HepG2 (cell line): ENCODE results near the gene SIT1. TPM values are rescaled to one million over a fixed set of nuclear protein-coding genes. Genes with fewer than 3 reads are reported as not detected.

Experiments
- ATAC-seq: fragments of 200-7000 bp; cut with Tn5 transposase; 3 replicates; pipeline ENCODE4 v1.9.1; 2020; ENCODE audit warnings: mild to moderate bottlenecking, moderate library complexity
- BruUV-seq: library from RNA; stranded (reverse); fragments of 400-500 nt; replicated peaks from 2 replicates; lab custom pipeline; 2021; lab: Mats Ljungman, UMichigan
- CTCF ChIA-PET: fragments of 300-600 bp; formaldehyde crosslinking; extraction: SDS; loops from one replicate; lab custom pipeline; 2021; ENCODE audit warnings: low total read pairs, inconsistent platforms, low intra/inter-chr PET ratio; lab: Yijun Ruan, JAX
- POLR2A ChIA-PET: fragments of 350-600 bp; sonication (Branson Sonifier 250); formaldehyde crosslinking; loops from one replicate; lab custom pipeline; 2020; ENCODE audit warnings: antibody characterized with exemption, inconsistent platforms; lab: Yijun Ruan, JAX
- DNase-seq: peaks from one replicate; pipeline ENCODE4 v3.0.0-alpha.2; 2015; ENCODE audit warnings: low spot score
- FAIRE-seq: peaks from 3 replicates; lab custom pipeline; 2011; peaks lifted over from hg19 to GRCh38; lab: Jason Lieb, UNC
- H2AFZ ChIP-seq: one replicate; pipeline ENCODE4 v1.6.1; 2011; ENCODE audit warnings: low read length, inconsistent platforms
- H3K27ac ChIP-seq: fragments of 300-600 bp; 3 replicates; pipeline ENCODE4 v1.8.0; 2011; ENCODE audit warnings: mixed run types, mild to moderate bottlenecking, mixed read lengths, low read length, inconsistent platforms; ENCODE audit not compliant: insufficient read depth; ENCODE audit errors: extremely low read length
- H3K27me3 ChIP-seq, 2 experiments: fragments of 200-600 bp in 1 of 2; 2 replicates in 1 of 2; 3 replicates in 1 of 2; pipeline versions ENCODE4 v1.6.0 to v1.8.0; 2011; ENCODE audit warnings: low read length in 2 of 2, mild to moderate bottlenecking in 2 of 2, moderate library complexity in 2 of 2, inconsistent platforms in 1 of 2; ENCODE audit not compliant: insufficient read depth in 2 of 2, control insufficient read depth in 1 of 2
- H3K36me3 ChIP-seq, 2 experiments: fragments of 200-600 bp in 1 of 2; replicated peaks in 1 of 2; 2 replicates in 1 of 2; 3 replicates in 1 of 2; pipeline versions ENCODE4 v1.5.1 to v1.8.0; 2011; ENCODE audit warnings: low read length in 2 of 2, inconsistent platforms in 1 of 2; ENCODE audit not compliant: insufficient read depth in 2 of 2, control insufficient read depth in 1 of 2
- H3K4me1 ChIP-seq: 2 replicates; pipeline ENCODE4 v1.5.1; 2012; ENCODE audit warnings: low read length, inconsistent platforms; ENCODE audit not compliant: insufficient read depth
- H3K4me2 ChIP-seq: 2 replicates; pipeline ENCODE4 v1.6.0; 2011; ENCODE audit warnings: low read depth, low read length, inconsistent platforms
- H3K4me3 ChIP-seq, 3 experiments: fragments of 200-600 bp in 1 of 3; sonication (generic), shearing (Covaris generic) in 1 of 3; replicated peaks in 1 of 3; 2 replicates each; pipeline ENCODE4 v1.5.1; 2011 to 2016; ENCODE audit warnings: low read length in 3 of 3, inconsistent platforms in 2 of 3, low read depth in 2 of 3, mild to moderate bottlenecking in 2 of 3, control low read depth in 1 of 3, mixed read lengths in 1 of 3; ENCODE audit not compliant: insufficient read depth in 1 of 3
- H3K79me2 ChIP-seq: one replicate; pipeline ENCODE4 v1.6.1; 2011; ENCODE audit warnings: low read length, inconsistent platforms; ENCODE audit not compliant: insufficient read depth
- H3K9ac ChIP-seq: 2 replicates; pipeline ENCODE4 v1.6.0; 2011; ENCODE audit warnings: mild to moderate bottlenecking, low read depth, low read length, inconsistent platforms; ENCODE audit not compliant: insufficient read depth
- H3K9me3 ChIP-seq: 2 replicates; pipeline ENCODE4 v1.5.1; 2012; ENCODE audit warnings: mild to moderate bottlenecking, low read length
- H4K20me1 ChIP-seq: 2 replicates; pipeline ENCODE4 v1.6.0; 2011; ENCODE audit warnings: inconsistent platforms, mild to moderate bottlenecking, low read length, moderate library complexity; ENCODE audit not compliant: insufficient read depth
- ARNT ChIP-seq: fragments of 450-650 bp; IDR thresholded peaks from 2 replicates; pipeline ENCODE4 v1.6.1; 2017
- BHLHE40 ChIP-seq: IDR thresholded peaks from 2 replicates; pipeline ENCODE4 v1.6.1; 2011; ENCODE audit warnings: low read length, improper control_type of control experiment
- CC2D1A ChIP-seq: sonication (generic); formaldehyde crosslinking; IDR thresholded peaks from 2 replicates; pipeline ENCODE4 v1.8.1; 2023; ENCODE audit warnings: mild to moderate bottlenecking, missing genetic modification reagents
- HNF1A ChIP-seq, 2 experiments: sonication (generic) in 1 of 2; formaldehyde crosslinking in 1 of 2; IDR thresholded peaks; 2 replicates each; pipeline versions ENCODE4 v1.4.0 to v1.6.1; 2016 to 2020; ENCODE audit warnings: borderline replicate concordance in 1 of 2, low read depth in 1 of 2, mild to moderate bottlenecking in 1 of 2, missing genetic modification reagents in 1 of 2
- NBN ChIP-seq: fragments of 450-650 bp; conservative IDR thresholded peaks from 2 replicates; pipeline ENCODE4 v1.6.1; 2017
- PHF5A ChIP-seq: IDR thresholded peaks from one replicate; pipeline ENCODE4 v1.6.1; 2018; ENCODE audit warnings: low read depth, missing genetic modification reagents; ENCODE audit not compliant: unreplicated experiment
- POGZ ChIP-seq: sonication (generic); formaldehyde crosslinking; IDR thresholded peaks from 2 replicates; pipeline ENCODE4 v1.4.0; 2020; ENCODE audit warnings: mild to moderate bottlenecking, missing genetic modification reagents
- ZNF207 ChIP-seq: fragments of 450-650 bp; IDR thresholded peaks from 2 replicates; pipeline ENCODE4 v1.6.1; 2016; ENCODE audit warnings: antibody characterized with exemption, borderline replicate concordance
- ZNF235 ChIP-seq: sonication (generic); formaldehyde crosslinking; IDR thresholded peaks from 2 replicates; pipeline ENCODE4 v1.8.1; 2023; ENCODE audit warnings: mild to moderate bottlenecking, missing genetic modification reagents, borderline replicate concordance
- ZNF317 ChIP-seq: sonication (generic); formaldehyde crosslinking; IDR thresholded peaks from 2 replicates; pipeline ENCODE4 v1.5.0; 2020; ENCODE audit warnings: mild to moderate bottlenecking, missing genetic modification reagents
- ZNF326 ChIP-seq: sonication (generic); formaldehyde crosslinking; IDR thresholded peaks from 2 replicates; pipeline ENCODE4 v1.4.0; 2020; ENCODE audit warnings: missing genetic modification reagents, borderline replicate concordance
- ZNF501 ChIP-seq: sonication (generic); formaldehyde crosslinking; IDR thresholded peaks from 2 replicates; pipeline ENCODE4 v1.5.1; 2020; ENCODE audit warnings: mild to moderate bottlenecking, moderate library complexity, missing genetic modification reagents
- WGBS: methylation state at CpG from one replicate; pipeline ENCODE4 v1.1.6; 2017; ENCODE audit warnings: low lambda C conversion rate; 5-methylcytosine and 5-hydroxymethylcytosine counted together
- in situ Hi-C: cut with HindIII; loops from 2 replicates; pipeline ENCODE4 v1.10.0; 2017; ENCODE audit warnings: low pct_unique_long_range_greater_than_20kb; ENCODE audit not compliant: extremely low pct_ligation_motif_present
- intact Hi-C: fragments of 100-400 bp; cut with micrococcal nuclease; formaldehyde crosslinking; loops from one replicate; pipeline ENCODE4 v1.10.0; 2022; ENCODE audit not compliant: unreplicated experiment
- polyA plus RNA-seq, 8 experiments: library from polyadenylated mRNA; depleted of rRNA in 3 of 8; stranded (reverse) in 7 of 8; unstranded in 1 of 8; fragments of >200 nt; fragmentation: Illumina TruSeq in 4 of 8; extraction: Trizol in 4 of 8; gene quantifications; 2 replicates each; pipeline versions ENCODE4 v1.2.1 to v1.2.3, GENCODE V29; 2011 to 2016; ENCODE audit warnings: low read depth in 4 of 8, missing spikeins in 1 of 8, mixed read lengths in 1 of 8; ENCODE audit not compliant: insufficient read depth in 1 of 8
- total RNA-seq, 5 experiments: library from RNA; depleted of rRNA; stranded (reverse); fragments of >200 nt; fragmentation: Illumina TruSeq; extraction: Trizol; gene quantifications; 2 replicates each; pipeline ENCODE4 v1.2.3, GENCODE V29; 2016; ENCODE audit warnings: low read depth in 1 of 5
- TF ChIP-seq, protein P1 (sequence below): sonication (generic); formaldehyde crosslinking; IDR thresholded peaks from 2 replicates; pipeline ENCODE4 v1.8.0; 2022; ENCODE audit warnings: mild to moderate bottlenecking, missing genetic modification reagents
- TF ChIP-seq, protein P2 (sequence below): sonication (generic); formaldehyde crosslinking; IDR thresholded peaks from 2 replicates; pipeline ENCODE4 v1.4.0; 2020; ENCODE audit warnings: mild to moderate bottlenecking, missing genetic modification reagents, borderline replicate concordance

SIT1 gene
- total and polyA plus RNA-seq, 2 of the 13 experiments (the other 11 are each of a cell fraction or from before 2014, with no cell fraction given), result 0.09 to 6.7 TPM

DNA sequence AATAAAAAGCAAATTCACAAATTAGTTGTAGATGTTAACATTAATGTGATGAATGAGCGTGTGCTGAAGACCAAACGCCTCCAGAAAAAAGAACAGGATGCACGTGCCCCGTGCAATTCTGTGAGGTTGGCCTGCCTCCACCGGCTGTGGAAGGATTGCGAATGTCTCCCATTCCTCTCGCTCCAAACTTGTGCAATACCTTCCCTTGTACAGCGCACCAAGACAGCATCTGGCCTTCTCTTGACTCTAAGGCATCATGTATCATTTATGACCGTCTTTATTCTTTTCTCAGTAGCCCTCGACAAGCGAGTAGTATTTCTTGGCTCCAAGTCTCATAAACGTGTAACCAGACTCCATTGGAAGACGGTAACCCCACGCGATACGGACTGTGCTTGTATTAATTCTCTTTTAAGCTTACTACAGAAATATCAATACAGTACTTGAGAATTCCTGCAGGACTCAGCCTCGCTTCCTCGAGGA lies 47.2 kb downstream of the SIT1 start:
- Histone ChIP-seq H2AFZ (peak overlapping the region; percentile 82), H3K79me2 (peaks cover 4% of the 10 kb centered on the region), H3K4me2 (peak overlapping the region; percentile 91), H3K27me3 (no peaks in the 10 kb centered on the region; a peak in 2 of 5 replicates), H3K9me3 (no peaks in the 10 kb centered on the region), H3K9ac (peak overlapping the region; percentile 79), H3K27ac (peak overlapping the region; percentile 72), H3K4me1 (peaks cover 47% of the 10 kb centered on the region), H4K20me1 (no peaks in the 10 kb centered on the region; the same call in 1 of the 2 replicates), H3K4me3 (peak overlapping the region; percentile 38 to 90 (median 63)), H3K36me3 (peaks cover 2 to 8% of the 10 kb centered on the region in 2 experiments; a peak in 2 of 5 replicates)
- peak; percentile 28 for DNase-seq
- 3% methylated on average over 18 of the region's 18 CpGs for WGBS
- no peak for FAIRE-seq
- BruUV-seq, result TSS peak; percentile 90
- ChIA-PET POLR2A (interaction anchor here (0.8 to 1.6 kb wide), 7 partner anchors 54 to 531 kb away, joined by 3 to 5 read pairs (median 4); partner anchors contain the start of genes ARHGEF39, CCDC107, RMRP and RUSC2), CTCF (interaction anchor here (1.2 kb wide), 1 partner anchor 43 kb away, joined by 4 read pairs; no protein-coding TSS in a partner anchor)
- ATAC-seq, result no peak
- intact Hi-C loops (loop anchor here (5.0 kb wide), 1 partner anchor 111 kb away; the partner anchor contains the start of gene RUSC2), in situ Hi-C loops (no loop called here)
- TF ChIP-seq PHF5A (CRISPR knock-in tag) (no peak), BHLHE40 (peak; percentile 79), ZNF235 (CRISPR knock-in tag) (no peak), POGZ (CRISPR knock-in tag) (no peak), CC2D1A (no peak), ZNF501 (CRISPR knock-in tag) (peak; percentile 82), ZNF207 (no peak), ZNF326 (no peak), HNF1A (IDR thresholded peaks at IDR 0.05; ENCODE audit: low read depth) (0 out of 2 replicates have a peak, but pooled peaks have one; percentile 11), HNF1A (CRISPR knock-in tag; IDR thresholded peaks at IDR 0.05; ENCODE audit: borderline replicate concordance) (no peak), ARNT (no peak), NBN (no peak), ZNF317 (peak; percentile 39; the same call in 1 of the 2 replicates)
- TF ChIP-seq, protein P1, sequence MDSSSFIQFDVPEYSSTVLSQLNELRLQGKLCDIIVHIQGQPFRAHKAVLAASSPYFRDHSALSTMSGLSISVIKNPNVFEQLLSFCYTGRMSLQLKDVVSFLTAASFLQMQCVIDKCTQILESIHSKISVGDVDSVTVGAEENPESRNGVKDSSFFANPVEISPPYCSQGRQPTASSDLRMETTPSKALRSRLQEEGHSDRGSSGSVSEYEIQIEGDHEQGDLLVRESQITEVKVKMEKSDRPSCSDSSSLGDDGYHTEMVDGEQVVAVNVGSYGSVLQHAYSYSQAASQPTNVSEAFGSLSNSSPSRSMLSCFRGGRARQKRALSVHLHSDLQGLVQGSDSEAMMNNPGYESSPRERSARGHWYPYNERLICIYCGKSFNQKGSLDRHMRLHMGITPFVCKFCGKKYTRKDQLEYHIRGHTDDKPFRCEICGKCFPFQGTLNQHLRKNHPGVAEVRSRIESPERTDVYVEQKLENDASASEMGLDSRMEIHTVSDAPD (CRISPR knock-in tag), result 0 out of 2 replicates have a peak, but pooled peaks have one; percentile 32
- TF ChIP-seq, protein P2, sequence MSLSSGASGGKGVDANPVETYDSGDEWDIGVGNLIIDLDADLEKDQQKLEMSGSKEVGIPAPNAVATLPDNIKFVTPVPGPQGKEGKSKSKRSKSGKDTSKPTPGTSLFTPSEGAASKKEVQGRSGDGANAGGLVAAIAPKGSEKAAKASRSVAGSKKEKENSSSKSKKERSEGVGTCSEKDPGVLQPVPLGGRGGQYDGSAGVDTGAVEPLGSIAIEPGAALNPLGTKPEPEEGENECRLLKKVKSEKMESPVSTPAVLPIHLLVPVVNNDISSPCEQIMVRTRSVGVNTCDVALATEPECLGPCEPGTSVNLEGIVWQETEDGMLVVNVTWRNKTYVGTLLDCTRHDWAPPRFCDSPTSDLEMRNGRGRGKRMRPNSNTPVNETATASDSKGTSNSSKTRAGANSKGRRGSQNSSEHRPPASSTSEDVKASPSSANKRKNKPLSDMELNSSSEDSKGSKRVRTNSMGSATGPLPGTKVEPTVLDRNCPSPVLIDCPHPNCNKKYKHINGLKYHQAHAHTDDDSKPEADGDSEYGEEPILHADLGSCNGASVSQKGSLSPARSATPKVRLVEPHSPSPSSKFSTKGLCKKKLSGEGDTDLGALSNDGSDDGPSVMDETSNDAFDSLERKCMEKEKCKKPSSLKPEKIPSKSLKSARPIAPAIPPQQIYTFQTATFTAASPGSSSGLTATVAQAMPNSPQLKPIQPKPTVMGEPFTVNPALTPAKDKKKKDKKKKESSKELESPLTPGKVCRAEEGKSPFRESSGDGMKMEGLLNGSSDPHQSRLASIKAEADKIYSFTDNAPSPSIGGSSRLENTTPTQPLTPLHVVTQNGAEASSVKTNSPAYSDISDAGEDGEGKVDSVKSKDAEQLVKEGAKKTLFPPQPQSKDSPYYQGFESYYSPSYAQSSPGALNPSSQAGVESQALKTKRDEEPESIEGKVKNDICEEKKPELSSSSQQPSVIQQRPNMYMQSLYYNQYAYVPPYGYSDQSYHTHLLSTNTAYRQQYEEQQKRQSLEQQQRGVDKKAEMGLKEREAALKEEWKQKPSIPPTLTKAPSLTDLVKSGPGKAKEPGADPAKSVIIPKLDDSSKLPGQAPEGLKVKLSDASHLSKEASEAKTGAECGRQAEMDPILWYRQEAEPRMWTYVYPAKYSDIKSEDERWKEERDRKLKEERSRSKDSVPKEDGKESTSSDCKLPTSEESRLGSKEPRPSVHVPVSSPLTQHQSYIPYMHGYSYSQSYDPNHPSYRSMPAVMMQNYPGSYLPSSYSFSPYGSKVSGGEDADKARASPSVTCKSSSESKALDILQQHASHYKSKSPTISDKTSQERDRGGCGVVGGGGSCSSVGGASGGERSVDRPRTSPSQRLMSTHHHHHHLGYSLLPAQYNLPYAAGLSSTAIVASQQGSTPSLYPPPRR (CRISPR knock-in tag), result no peak
